Measurements from ENCODE around the gene GNB1L. TPM values are rescaled to one million over a fixed set of nuclear protein-coding genes. Genes with fewer than 3 reads are reported as not detected.

The GNB1L gene
- total and polyA plus RNA-seq, 2 donors (not counting 1 experiment from before 2014, with no cell fraction given) = 6.6 to 12.1 TPM

GRCh38 chr22:19738664-19739447 lies 115.8 kb downstream of the GNB1L start:
- H3K36me3 ChIP-seq (replicated peaks in 1 of 2; ENCODE audit: control extremely low read depth in 1 of 2, control insufficient read depth in 1 of 2, extremely low read depth in 1 of 2, insufficient read depth in 2 of 2, low read length in 1 of 2) = no peaks in the 10 kb centered on the region
- Mint-ChIP-seq H3K27me3 (no peaks in the 10 kb centered on the region), H3K4me3 (no peak overlapping the region), H3K27ac (no peak overlapping the region), H3K4me1 (no peaks in the 10 kb centered on the region), H3K9me3 (ENCODE audit: insufficient read depth) (no peaks in the 10 kb centered on the region)
- CTCF ChIA-PET = no interaction called here
- intact Hi-C loops (cut with micrococcal nuclease) = no loop called here
- POLR2A ChIA-PET = no interaction called here
- DNase-seq (no peak), ATAC-seq (ENCODE audit: low read depth) (no peak)
- H3K4me1 ChIP-seq (ENCODE audit: control insufficient read depth in 2 of 2, insufficient read depth in 2 of 2, low read length in 2 of 2) = no peaks in the 10 kb centered on the region
- H3K9me3 ChIP-seq (ENCODE audit: control extremely low read depth in 1 of 3, control insufficient read depth in 2 of 3, insufficient read depth in 1 of 3, low read length in 2 of 3) = no peaks in the 10 kb centered on the region
- 84% methylated on average over 29 of the region's 31 CpGs for WGBS (ENCODE audit: insufficient coverage)
- no peaks in the 10 kb centered on the region for H4K20me1 ChIP-seq (ENCODE audit: control insufficient read depth, insufficient read depth, low read length, poor library complexity, severe bottlenecking)
- TF ChIP-seq EZH2 (IDR thresholded peaks at IDR 0.05; ENCODE audit: borderline replicate concordance, insufficient read depth, low read depth, low read length, poor library complexity, severe bottlenecking) = no peak
- TF ChIP-seq CTCF (IDR thresholded peaks at IDR 0.05) = no peak
- no peak overlapping the region for H3K9ac ChIP-seq (ENCODE audit: low read length)
- H3K27ac ChIP-seq (ENCODE audit: low read length in 2 of 2) = no peak overlapping the region
- H3K27me3 ChIP-seq (replicated peaks in 1 of 4; ENCODE audit: control extremely low read depth in 1 of 4, control insufficient read depth in 3 of 4, insufficient read depth in 4 of 4, low read length in 3 of 4) = no peaks in the 10 kb centered on the region
- no peak overlapping the region for H3K4me3 ChIP-seq (ENCODE audit: control extremely low read depth in 1 of 5, extremely low read depth in 1 of 5, insufficient read depth in 1 of 5, low read depth in 2 of 5, low read length in 4 of 5)
- H3K79me2 ChIP-seq (ENCODE audit: control insufficient read depth, insufficient read depth, low read length) = no peaks in the 10 kb centered on the region
- H2AFZ ChIP-seq (ENCODE audit: insufficient read depth, low read depth, low read length, poor library complexity, severe bottlenecking) = no peak overlapping the region
- H3K4me2 ChIP-seq (replicated peaks; ENCODE audit: low read depth, low read length, poor library complexity, severe bottlenecking) = no peak overlapping the region

- POLR2A ChIA-PET = no interaction called here
- no peak overlapping the region for H3K9ac ChIP-seq (ENCODE audit: low read length)
Measured at GRCh38 chr22:19737846-19738663, 116.6 kb downstream of the GNB1L start.

More at GRCh38 chr22:19737846-19738663, 116.6 kb downstream of the GNB1L start:
- H3K4me1 Mint-ChIP-seq = no peaks in the 10 kb centered on the region
- H3K4me2 ChIP-seq (replicated peaks; ENCODE audit: low read depth, low read length, poor library complexity, severe bottlenecking) = no peak overlapping the region
- CTCF ChIA-PET = no interaction called here
- H3K27me3 Mint-ChIP-seq = no peaks in the 10 kb centered on the region
- ATAC-seq (ENCODE audit: low read depth) = no peak
- no peaks in the 10 kb centered on the region for H3K27me3 ChIP-seq (replicated peaks in 1 of 4; ENCODE audit: control extremely low read depth in 1 of 4, control insufficient read depth in 3 of 4, insufficient read depth in 4 of 4, low read length in 3 of 4)
- no peaks in the 10 kb centered on the region for H4K20me1 ChIP-seq (ENCODE audit: control insufficient read depth, insufficient read depth, low read length, poor library complexity, severe bottlenecking)
- intact Hi-C loops (cut with micrococcal nuclease) = no loop called here
- H3K4me3 ChIP-seq (ENCODE audit: control extremely low read depth in 1 of 5, extremely low read depth in 1 of 5, insufficient read depth in 1 of 5, low read depth in 2 of 5, low read length in 4 of 5) = no peak overlapping the region
- H3K9me3 ChIP-seq (ENCODE audit: control extremely low read depth in 1 of 3, control insufficient read depth in 2 of 3, insufficient read depth in 1 of 3, low read length in 2 of 3) = no peaks in the 10 kb centered on the region
- no peak for DNase-seq
- no peak for TF ChIP-seq EZH2 (IDR thresholded peaks at IDR 0.05; ENCODE audit: borderline replicate concordance, insufficient read depth, low read depth, low read length, poor library complexity, severe bottlenecking)
- TF ChIP-seq CTCF (IDR thresholded peaks at IDR 0.05) = no peak
- 94% methylated on average over 10 of the region's 17 CpGs for WGBS (ENCODE audit: insufficient coverage)
- no peak overlapping the region for H3K27ac Mint-ChIP-seq
- H3K9me3 Mint-ChIP-seq (ENCODE audit: insufficient read depth) = no peaks in the 10 kb centered on the region
- no peaks in the 10 kb centered on the region for H3K4me1 ChIP-seq (ENCODE audit: control insufficient read depth in 2 of 2, insufficient read depth in 2 of 2, low read length in 2 of 2)
- no peak overlapping the region for H3K27ac ChIP-seq (ENCODE audit: low read length in 2 of 2)
- H2AFZ ChIP-seq (ENCODE audit: insufficient read depth, low read depth, low read length, poor library complexity, severe bottlenecking) = no peak overlapping the region
- H3K79me2 ChIP-seq (ENCODE audit: control insufficient read depth, insufficient read depth, low read length) = no peaks in the 10 kb centered on the region
- no peaks in the 10 kb centered on the region for H3K36me3 ChIP-seq (replicated peaks in 1 of 2; ENCODE audit: control extremely low read depth in 1 of 2, control insufficient read depth in 1 of 2, extremely low read depth in 1 of 2, insufficient read depth in 2 of 2, low read length in 1 of 2)
- no peak overlapping the region for H3K4me3 Mint-ChIP-seq

Measured in B cell (primary cell).